ENCODE results near the gene B3GAT1.

- TF ChIP-seq CTCF (conservative IDR thresholded peaks at IDR 0.05 in 1 of 2, IDR thresholded peaks at IDR 0.05 in 1 of 2; ENCODE audit: extremely low read depth in 1 of 2, insufficient read depth in 1 of 2, low read depth in 1 of 2, low read length in 2 of 2) (no peak), EZH2 (IDR thresholded peaks at IDR 0.05; ENCODE audit: borderline replicate concordance, low read length) (no peak)
These were observed 29.2 kb upstream of the B3GAT1 start for GRCh38 chr11:134441281-134441680.

All from mammary epithelial cell (primary cell).